RWPE1 (cell line): Measurements from ENCODE around the gene EIF5B.

ENCODE experiments used
- CTCF ChIA-PET: fragments of 350-600 bp; sonication (Branson Sonifier 250); formaldehyde crosslinking; extraction: SDS; loops from one replicate; lab custom pipeline; 2021; lab: Yijun Ruan, JAX
- POLR2A ChIA-PET: fragments of 400-600 bp; formaldehyde crosslinking; extraction: SDS; loops from one replicate; lab custom pipeline; 2020; ENCODE audit warnings: antibody characterized with exemption; ENCODE audit not compliant: low non-redundant PET; lab: Yijun Ruan, JAX
- DNase-seq: peaks from one replicate; pipeline ENCODE4 v3.0.0; 2012; ENCODE audit warnings: low spot score
- H3K27ac ChIP-seq: fragments of 450-650 bp; 2 replicates; pipeline ENCODE4 v1.5.1; 2017
- TF ChIP-seq, protein P1 (sequence below): fragments of 450-650 bp; conservative IDR thresholded peaks from 2 replicates; pipeline ENCODE4 v1.5.1; 2017; ENCODE audit warnings: low read depth, mild to moderate bottlenecking

The EIF5B gene

DNA sequence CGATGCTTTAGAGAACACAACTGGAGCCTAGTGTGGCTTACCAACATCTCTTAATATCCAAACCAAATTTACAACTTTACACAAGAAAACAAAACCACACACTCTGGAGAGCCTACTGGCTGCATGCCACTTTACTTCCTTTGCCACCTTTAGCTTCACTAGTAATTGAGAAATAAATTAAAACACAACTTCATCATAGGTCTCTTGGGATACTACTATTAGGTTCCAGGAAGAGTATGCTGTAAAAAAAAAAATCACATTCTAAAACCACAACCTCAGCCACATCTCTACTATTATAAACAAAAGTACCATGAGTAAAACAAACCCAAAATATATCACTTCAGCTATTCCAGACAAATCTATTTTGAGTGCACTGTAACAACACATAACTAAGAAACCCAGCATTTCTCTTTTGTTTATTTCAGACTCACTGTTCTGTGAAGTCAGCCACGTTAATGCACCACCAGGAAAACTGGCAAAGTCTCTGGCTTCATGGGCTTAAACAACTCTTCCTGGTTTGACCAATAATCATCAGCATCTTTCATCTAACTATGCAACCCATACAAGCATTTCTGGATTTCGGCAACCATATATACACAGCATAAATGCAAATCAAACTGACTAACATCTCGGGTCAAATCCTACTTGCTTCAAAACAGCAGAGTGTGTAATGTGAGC is 93.6 kb downstream of the EIF5B start:
- H3K27ac ChIP-seq = no peak overlapping the region
- ChIA-PET CTCF (no interaction called here), POLR2A (no interaction called here)
- TF ChIP-seq, protein P1, sequence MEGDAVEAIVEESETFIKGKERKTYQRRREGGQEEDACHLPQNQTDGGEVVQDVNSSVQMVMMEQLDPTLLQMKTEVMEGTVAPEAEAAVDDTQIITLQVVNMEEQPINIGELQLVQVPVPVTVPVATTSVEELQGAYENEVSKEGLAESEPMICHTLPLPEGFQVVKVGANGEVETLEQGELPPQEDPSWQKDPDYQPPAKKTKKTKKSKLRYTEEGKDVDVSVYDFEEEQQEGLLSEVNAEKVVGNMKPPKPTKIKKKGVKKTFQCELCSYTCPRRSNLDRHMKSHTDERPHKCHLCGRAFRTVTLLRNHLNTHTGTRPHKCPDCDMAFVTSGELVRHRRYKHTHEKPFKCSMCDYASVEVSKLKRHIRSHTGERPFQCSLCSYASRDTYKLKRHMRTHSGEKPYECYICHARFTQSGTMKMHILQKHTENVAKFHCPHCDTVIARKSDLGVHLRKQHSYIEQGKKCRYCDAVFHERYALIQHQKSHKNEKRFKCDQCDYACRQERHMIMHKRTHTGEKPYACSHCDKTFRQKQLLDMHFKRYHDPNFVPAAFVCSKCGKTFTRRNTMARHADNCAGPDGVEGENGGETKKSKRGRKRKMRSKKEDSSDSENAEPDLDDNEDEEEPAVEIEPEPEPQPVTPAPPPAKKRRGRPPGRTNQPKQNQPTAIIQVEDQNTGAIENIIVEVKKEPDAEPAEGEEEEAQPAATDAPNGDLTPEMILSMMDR = no peak
- DNase-seq = no peak

DNA sequence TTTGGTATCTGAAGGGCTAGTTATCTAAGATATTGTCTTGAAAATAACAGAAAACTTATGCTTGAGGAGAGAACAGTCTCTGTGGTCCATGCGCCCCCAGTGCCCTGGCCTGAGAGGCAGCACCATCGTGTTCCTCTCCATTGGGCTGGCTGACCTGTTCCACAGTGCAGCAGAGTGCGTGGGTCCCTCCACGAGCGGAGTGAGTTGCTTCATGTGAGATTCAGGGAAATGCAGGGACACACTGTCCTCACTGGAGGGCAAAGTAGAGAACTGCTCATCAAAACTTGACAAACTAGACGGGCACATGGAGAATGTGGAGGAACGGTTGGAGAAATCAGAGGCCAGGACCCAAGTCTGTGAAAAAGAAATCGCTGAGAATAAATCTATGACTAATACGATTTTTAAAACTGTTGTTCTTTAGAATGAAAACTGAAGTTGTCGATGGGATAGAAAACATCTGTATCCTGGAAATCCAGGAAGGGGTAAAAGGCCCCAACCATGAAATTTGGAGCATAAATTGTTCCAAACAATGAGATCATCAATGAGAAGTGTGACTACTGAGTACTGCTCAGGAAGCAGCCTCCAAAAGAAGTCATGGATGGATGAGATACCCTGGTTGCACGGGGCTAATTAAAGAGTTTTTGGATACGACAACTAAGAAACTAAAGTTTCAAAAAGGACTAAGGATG is 94.5 kb downstream of the EIF5B start:
- POLR2A ChIA-PET = no interaction called here

DNA sequence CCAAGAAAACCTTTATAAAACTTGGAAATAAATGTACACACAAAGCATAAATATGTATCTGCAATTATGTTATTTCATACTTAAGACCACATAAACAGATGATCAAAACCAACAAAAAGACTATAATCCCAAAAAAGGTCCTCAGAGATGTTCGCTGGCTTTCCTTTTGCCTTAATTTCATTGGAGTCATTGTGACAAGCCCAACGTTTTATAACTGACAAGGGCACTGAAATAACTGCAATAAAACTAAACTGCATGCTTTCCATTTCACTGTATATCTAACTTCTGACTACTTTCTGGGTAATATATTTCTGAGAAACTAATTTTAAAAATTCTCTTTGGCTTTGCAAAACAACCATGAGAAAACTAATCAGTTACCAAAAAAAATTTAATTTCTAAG is 96.2 kb downstream of the EIF5B start:
- POLR2A ChIA-PET = no interaction called here
- CTCF ChIA-PET = no interaction called here
- H3K27ac ChIP-seq = no peak overlapping the region
- DNase-seq = no peak
- TF ChIP-seq, protein P1 = no peak

More for the DNA sequence above, 94.5 kb downstream of the EIF5B start:
- no peak overlapping the region for H3K27ac ChIP-seq
- CTCF ChIA-PET = no interaction called here
- TF ChIP-seq, protein P1 = no peak
- DNase-seq = no peak

DNA sequence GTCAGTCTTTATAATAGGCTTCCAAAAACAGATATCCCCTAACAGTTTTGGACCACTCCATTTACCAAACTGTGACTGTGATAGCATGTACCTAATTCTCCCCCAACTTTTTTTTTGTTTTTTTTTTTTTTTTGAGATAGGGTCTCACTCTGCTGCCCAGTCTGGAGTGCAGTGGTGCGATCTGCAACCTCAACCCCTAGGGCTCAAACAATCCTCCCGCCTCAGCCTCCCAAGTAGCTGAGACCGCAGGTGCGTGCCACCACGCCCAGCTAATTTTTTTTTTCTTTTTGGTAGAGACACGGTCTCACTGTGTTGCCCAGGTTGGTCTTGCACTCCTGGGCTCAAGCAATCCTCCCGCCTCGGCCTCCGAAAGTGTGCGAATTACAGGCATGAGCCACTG is 99.7 kb downstream of the EIF5B start:
- no peak overlapping the region for H3K27ac ChIP-seq
- CTCF ChIA-PET = interaction anchor here (1.2 kb wide), 1 partner anchor 51 kb away, joined by 3 read pairs; no protein-coding TSS in a partner anchor

DNA sequence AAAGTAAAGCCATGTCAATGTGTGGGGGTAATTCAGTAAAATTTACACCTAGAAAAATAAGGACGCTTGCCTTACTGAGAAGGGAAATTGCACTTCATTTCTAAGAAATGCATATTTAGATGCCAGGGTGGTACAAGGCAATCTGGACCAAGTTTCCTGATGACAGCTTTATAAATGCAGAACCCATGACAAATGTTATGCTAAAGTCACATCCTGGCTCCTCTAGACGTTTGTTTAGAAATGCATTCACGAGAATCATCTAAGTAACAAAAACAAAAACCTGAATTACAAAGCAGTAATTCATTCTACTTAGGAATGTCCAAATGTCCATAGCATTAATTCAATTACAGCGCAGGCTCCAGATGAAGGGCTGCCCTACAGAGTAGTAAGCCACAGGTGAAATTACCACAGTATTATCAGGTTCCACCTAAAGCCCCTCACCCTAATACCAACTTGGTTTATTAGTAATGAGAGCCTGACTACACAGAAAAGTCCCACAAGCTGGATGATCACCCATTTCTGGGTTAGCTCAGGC is 102.8 kb downstream of the EIF5B start:
- ChIA-PET POLR2A (no interaction called here), CTCF (no interaction called here)
- H3K27ac ChIP-seq = no peak overlapping the region
- no peak for DNase-seq
- TF ChIP-seq, protein P1 = no peak

More for the DNA sequence above, 99.7 kb downstream of the EIF5B start:
- TF ChIP-seq, protein P1 = no peak
- no peak for DNase-seq
- POLR2A ChIA-PET = no interaction called here

DNA sequence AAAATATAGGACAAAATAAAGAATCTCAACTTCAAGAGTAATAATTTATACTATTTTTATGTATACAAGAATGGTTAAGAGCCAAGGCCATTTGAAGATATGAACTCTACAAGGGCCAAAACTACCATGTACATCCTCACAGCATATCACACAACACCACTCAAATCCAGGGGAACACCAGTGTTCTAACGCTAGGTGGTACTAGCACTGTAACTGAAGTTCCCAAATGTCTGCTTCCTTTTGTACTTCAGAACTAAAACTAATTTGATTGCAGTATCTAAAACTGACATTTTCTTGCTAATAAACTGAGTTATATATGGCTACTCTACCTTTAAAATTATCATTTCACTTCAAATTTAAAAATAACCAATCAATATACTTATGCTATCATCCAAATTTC is 105.6 kb downstream of the EIF5B start:
- ChIA-PET CTCF (no interaction called here), POLR2A (no interaction called here)
- peak; percentile 20 for DNase-seq
- H3K27ac ChIP-seq = no peak overlapping the region
- TF ChIP-seq, protein P1 = no peak; the same call in 1 of the 2 replicates
